GM19043 (cell line): ENCODE data around the gene OBSCN.

Experiments
- ATAC-seq: cut with Tn5 transposase; IDR thresholded peaks from one replicate; pipeline ENCODE4 v1.9.1; 2021; ENCODE audit warnings: low read depth; ENCODE audit not compliant: unreplicated experiment

Gene OBSCN

DNA sequence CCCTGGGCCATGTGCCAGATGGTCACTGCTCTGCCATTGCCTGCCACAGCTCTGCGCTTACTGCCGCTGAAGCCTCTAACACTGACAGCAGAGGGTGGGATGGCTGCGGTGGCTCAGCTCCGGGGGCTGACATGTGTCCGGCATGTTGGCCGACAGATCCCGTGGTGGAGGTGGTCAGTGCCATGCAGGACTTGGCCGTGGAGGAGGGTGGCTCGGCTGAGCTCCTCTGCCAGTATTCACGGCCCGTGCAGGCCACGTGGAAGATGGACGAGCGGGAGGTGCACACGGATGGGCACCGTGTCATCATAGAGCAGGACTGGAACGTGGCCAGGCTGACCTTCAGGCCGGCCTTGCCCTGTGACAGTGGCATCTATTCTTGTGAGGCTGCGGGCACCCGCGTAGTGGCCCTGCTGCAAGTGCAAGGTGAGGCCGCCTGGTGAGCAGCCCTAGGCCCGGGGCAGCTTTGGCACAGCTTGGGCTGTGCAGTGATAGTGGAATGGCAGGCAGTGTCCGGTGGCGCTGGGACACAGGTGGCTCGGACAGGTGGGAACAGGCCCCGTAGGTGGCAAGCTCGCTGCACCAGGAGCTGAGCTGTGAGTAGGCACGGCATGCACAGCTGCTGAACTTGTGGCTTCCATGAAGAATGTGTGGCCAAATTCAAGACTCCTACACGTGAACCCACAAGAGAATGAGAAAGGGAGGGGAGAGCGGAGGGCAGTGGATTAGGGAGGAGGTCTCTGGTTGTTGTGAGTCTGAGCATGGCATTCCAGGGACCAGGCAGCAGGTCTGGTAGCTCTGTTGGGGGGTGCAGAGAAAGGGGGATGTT, 107.0 kb downstream of the OBSCN start:
- no peak for ATAC-seq

DNA sequence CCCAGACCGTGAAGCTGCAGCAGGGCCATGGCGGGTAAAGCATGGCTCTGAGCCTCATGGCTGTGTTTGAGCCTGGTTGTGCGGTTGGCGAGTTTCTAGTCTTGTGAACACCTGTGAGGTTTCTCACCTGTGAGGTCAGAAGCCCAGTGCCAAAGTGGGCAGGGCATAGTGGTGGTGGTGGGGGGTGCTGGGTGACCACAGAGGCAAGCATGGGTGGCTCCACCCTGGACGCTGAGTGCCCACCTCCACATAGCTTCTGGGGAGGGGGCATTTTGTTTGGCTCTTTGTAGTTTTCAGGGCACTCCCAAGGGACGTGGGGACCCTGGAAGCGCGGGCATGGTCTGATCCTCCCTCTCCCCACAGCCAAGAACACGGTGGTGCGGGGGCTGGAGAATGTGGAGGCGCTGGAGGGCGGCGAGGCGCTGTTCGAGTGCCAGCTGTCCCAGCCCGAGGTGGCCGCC, 107.7 kb downstream of the OBSCN start:
- no peak for ATAC-seq

DNA sequence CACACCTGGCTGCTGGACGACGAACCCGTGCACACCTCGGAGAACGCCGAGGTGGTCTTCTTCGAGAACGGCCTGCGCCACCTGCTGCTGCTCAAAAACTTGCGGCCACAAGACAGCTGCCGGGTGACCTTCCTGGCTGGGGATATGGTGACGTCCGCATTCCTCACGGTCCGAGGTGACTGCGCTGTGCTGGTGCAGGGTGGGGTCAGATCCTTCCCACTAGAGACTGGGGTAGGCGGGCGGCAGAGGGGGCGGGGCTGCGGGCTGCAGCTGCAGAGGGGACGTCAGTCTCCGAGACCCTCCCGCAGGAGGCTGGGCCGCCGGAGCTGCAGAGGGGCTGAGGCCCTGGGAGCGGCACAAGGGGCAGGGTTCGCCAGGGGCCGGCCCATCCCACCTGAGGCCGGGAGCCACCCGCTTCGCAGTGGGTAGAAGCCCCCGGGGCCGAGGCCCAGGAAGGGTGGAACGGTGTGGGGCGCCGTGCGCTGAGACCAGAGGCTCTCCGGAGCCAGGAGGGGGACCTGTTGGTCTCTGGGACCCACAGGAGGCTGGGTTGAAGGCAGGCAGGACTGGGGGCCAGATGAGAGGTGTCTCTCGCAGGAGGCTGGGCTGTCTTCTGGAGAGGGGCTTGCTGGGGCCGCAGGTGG, 108.2 kb downstream of the OBSCN start:
- ATAC-seq, result no peak

- no peak for ATAC-seq
These were observed 108.9 kb downstream of the OBSCN start for GRCh38 chr1:228316589-228317387.

- no peak for ATAC-seq
These were observed 109.6 kb downstream of the OBSCN start for GRCh38 chr1:228317411-228317828.

DNA sequence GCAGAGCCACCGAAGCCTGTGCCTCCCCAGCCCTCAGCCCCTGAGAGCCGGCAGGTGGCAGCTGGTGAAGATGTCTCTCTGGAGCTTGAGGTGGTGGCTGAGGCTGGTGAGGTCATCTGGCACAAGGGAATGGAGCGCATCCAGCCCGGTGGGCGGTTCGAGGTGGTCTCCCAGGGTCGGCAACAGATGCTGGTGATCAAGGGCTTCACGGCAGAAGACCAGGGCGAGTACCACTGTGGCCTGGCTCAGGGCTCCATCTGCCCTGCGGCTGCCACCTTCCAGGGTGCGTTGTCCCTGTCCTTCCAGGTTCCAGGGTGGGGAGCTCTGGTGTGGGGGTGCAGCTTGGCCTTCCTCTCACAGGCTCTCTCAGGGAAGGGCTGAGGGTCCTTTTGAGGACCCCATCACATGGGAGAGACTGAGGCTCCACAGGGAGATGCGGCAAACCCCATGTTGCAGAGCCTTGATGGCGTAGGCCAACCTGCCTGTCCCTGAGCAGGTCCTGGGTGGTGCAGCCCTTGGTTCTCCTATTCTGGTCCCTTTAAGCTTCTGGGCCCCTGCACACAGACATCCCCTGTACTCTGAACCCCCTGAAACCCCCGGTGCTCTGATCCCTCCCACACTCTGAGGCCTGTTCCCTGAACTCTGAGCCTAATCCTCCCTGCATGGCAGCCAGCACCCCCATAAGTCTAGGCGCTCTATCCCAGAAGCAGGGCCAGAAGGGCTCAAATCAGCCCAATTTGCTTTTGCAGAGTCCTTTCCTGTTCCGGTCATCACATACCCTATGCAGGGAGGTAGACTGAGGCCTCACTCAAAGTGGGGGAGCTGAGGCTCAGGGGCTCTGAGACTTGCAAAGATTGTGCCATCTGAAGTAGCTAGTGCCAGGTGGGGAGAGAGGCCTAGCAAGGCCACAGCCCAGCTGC, 110.3 kb downstream of the OBSCN start:
- no peak for ATAC-seq

DNA sequence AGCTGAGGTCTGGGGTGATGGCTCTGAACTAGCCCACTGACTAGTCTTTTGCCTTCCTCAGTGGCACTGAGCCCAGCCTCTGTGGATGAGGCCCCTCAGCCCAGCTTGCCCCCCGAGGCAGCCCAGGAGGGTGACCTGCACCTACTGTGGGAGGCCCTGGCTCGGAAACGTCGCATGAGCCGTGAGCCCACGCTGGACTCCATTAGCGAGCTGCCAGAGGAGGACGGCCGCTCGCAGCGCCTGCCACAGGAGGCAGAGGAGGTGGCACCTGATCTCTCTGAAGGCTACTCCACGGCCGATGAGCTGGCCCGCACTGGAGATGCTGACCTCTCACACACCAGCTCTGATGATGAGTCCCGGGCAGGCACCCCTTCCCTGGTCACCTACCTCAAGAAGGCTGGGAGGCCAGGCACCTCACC, 111.0 kb downstream of the OBSCN start:
- no peak for ATAC-seq

- no peak for ATAC-seq
These were observed 111.7 kb downstream of the OBSCN start for GRCh38 chr1:228319352-228320088.

GRCh38 chr1:228320394-228320793, 112.5 kb downstream of the OBSCN start:
- ATAC-seq, result no peak

- ATAC-seq, result no peak
These were observed 113.6 kb downstream of the OBSCN start for GRCh38 chr1:228321435-228321834.

GRCh38 chr1:228321895-228322294, 114.1 kb downstream of the OBSCN start:
- no peak for ATAC-seq

DNA sequence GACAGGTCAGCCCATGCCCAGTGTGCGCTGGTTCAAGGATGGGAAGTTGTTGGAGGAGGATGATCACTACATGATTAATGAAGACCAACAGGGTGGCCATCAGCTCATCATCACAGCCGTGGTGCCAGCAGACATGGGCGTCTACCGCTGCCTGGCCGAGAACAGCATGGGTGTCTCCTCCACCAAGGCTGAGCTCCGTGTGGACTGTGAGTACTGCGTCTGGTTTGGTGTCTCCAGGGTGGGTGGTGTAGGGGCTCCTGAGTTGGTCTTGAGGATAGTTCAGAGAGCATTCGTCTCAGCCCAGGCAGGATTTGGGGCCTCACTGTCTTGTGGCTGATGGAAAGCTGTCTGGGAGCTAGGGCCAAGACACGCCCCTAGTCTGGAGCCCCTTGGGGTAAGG, 115.6 kb downstream of the OBSCN start:
- no peak for ATAC-seq

DNA sequence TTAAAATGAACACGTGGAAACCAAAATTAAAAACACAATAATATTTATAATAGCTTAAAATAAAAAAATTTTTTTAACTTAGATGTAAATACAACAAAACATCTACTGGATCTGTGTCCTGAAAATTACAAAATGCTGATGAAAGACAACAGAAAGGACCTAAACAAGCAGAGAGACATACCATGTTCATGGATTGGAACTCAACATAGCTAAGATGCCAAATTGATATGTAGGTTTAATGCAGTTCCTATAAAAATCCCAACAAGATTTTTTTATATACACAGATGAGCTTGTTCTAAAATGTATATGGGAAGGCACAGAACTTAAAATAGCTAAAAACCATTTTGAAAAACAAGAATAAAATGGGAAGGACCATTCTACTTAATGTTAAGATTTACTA, 117.4 kb downstream of the OBSCN start:
- ATAC-seq, result no peak

- ATAC-seq, result no peak
These were observed 122.0 kb downstream of the OBSCN start for GRCh38 chr1:228329887-228330286.

- ATAC-seq, result no peak
These were observed 125.2 kb downstream of the OBSCN start for GRCh38 chr1:228332797-228333738.

DNA sequence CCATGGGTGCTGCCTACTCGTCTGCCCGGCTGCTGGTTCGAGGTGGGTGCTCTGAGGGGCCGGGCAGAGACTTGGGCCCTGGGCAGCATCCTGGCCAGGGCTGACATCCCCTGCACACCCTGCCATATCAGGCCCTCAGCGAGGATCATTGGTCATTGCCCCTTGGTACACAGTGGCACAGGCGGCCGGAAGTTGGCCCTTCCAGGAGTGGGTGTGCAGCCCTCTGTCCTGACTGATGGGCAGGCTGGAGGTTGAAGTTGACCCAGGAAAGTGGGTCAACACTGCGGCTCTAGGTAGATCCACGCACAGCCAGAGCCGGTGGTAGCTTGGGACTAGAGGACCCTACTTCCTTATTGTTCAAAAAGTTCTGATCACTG, 125.9 kb downstream of the OBSCN start:
- no peak for ATAC-seq

- ATAC-seq, result no peak
These were observed 126.5 kb downstream of the OBSCN start for GRCh38 chr1:228334226-228334935.

DNA sequence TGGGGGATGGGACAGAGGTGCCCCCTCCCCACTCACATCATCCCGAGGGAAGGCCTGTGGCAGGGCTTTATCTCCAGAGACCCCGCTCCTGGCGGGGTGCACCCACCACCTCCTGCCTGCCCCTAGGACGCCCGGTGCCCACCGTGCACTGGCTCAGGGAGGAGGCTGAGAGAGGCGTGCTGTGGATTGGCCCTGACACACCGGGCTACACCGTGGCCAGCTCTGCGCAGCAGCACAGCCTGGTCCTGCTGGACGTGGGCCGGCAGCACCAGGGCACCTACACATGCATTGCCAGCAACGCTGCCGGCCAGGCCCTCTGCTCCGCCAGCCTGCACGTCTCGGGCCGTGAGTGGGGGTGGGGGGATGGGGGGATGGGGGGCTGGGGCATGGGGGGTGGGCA, 127.1 kb downstream of the OBSCN start:
- ATAC-seq, result no peak
